ENCODE measurements around the gene ALG6.
"Not testable (repeated sequence)": the region's sequence is repeated elsewhere in the genome, so short reads cannot be mapped to it uniquely, and the experiment has no call there.

The ALG6 gene

DNA sequence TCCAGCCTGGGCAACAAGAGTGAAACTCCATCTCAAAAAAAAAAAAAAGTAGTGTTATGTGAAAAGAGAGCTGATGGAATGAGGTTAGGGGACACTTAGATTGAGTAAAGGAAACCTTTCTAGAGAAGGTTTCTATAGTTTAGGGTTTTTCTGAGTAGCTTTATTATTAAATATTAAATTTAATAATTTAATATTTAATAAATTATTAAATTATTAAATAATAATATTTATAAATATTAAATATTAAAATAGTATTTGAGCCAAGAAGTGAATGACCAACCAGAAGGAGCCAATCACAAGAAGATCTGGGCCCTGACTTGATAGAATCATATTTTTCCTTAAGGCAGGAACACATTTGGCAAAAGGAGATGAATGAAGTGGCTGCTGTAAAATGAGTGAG, 50.7 kb downstream of the ALG6 start:
- DNase-seq: no peak

DNA sequence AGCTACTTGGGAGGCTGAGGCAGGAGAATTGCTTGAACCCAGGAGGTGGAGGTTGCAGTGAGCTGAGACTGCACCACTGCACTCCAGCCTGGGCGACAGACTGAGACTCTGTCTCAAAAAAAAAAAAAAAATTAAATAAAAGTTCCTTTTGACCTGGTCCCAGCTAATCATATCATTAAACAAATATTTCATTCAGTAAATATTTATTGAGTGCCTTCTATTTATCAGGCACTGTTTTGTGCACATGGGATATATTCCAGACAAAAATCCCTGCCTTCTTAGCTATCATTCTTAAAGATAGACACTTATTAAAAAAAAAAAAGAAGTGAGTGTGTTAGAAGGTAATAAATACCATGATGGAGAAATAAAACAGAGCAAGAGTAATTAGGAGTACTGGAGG, 53.3 kb downstream of the ALG6 start:
- DNase-seq: not testable (repeated sequence)

DNA sequence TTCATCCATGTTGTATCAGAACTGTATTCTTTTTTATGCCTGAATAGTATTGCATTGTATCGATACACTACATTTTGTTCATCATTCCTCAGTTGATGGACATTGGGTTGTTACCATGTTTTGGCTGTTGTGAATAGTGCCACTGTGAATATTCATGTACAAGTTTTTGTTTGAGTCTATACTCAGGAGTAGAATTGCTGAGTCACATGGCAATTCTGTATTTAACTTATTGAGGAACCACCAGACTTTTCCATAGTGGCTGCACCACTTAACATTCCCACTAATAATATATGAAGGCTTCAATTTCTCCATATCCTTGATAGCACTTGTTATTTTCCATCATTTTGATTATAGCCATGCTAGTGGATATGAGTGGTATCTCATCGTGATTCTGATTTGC, 56.2 kb downstream of the ALG6 start:
- DNase-seq: no peak

DNA sequence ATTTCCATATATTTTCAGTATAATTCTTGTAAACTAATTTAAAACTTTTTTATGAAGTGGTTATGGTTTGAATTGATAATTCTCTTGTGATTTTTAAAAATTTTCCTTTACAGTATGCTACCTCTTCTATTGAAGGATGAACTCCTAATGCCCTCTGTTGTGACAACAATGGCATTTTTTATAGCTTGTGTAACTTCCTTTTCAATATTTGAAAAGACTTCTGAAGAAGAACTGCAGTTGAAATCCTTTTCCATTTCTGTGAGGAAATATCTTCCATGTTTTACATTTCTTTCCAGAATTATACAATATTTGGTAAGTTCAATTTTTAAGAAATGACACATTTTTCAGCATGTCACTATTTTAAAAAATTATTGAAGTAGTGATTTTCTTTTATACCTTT, 61.4 kb downstream of the ALG6 start:
- DNase-seq: no peak

DNA sequence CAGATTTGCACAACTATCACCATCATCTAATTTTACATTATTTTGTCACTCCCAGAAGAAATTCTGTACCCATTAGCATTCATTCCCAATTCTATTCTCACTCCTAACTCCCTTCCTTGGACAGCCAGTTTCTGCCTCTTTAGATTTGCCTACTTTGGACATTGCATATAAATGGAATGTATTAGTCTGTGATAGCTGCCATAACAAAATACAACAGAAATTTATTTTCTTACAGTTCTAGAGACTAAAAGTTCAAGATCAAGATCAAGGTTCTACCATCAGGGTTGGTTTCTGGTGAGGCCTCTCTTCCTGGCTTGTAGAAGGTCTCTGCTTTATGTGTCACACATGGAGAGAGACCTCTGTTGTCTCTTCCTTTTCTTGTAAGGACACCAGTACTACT, 61.9 kb downstream of the ALG6 start:
- no peak for DNase-seq

DNA sequence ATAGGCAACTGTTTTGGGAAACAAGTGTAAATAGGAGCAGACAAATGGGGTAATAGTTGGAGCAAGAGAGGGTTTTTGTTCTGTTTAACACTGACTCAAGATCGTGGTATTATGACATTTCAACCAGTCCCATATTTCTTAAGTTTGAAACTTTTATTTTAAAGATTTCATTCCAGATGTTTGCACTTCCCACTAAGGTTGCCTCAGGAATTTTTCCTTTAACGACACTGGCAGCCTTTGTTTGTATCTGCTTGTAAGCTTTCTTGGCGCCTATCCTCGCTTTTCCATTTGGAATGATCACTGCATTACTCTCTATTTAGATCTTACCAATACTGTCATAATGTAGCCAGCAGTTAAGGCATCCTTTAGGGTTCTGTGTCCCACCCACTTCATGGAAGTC, 67.7 kb downstream of the ALG6 start:
- no peak for DNase-seq

DNA sequence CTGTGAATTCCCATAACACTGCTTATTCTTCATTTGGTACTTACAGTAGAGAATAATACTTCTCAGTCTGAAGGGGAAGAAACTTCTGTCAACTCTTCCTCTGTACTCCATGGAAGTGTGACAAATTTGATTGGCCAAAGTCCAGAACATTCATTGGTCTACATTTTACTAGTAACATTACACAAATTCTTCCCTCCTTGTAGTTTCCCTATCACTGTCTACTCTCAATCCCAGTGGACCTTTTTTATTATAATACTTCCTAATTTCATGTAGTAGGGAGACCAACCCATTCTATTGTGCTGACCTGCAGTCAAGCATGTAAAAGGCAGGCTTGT, 74.7 kb downstream of the ALG6 start:
- DNase-seq: no peak

DNA sequence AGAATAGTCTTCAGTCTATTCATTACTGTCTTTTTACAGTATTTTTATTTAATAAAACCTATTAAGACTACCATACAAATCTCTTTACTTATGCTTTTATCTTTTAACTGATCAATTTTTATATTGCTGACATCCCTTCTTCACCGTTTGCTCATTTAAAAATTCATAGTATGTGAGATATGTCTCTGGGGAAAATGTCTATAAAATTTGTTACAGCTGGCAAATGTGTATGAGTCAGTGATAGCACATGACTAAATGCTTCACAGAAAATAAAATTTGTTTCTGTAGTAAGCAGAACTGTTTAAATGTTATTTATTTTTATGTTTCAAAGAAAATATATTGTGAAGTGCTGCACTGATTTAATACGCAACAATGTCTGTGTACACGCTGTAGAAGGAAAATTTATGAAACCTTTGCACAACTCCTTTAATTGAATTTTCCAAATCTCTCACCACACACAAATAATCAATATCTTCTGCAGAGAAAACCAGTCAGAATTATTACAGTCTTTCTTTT, 81.4 kb downstream of the ALG6 start:
- DNase-seq: no peak

DNA sequence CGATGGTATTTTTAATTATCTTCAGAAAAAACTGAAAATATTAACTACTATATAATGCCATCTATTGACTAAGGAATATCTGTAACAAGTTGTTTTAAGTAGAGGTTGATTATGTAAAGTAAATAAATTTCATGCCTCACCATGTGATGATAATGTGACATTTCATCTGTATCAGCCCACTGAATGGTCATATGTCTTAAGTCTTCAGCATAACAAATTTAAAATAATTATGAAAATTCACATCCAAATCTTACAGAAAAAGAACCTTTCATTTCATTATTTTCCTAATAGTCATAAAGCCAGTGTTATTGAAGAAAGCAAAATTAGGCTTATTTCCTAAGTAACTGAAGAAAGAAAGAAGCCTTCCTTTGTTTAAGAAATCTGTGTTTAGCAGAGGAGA, 83.0 kb downstream of the ALG6 start:
- no peak for DNase-seq

DNA sequence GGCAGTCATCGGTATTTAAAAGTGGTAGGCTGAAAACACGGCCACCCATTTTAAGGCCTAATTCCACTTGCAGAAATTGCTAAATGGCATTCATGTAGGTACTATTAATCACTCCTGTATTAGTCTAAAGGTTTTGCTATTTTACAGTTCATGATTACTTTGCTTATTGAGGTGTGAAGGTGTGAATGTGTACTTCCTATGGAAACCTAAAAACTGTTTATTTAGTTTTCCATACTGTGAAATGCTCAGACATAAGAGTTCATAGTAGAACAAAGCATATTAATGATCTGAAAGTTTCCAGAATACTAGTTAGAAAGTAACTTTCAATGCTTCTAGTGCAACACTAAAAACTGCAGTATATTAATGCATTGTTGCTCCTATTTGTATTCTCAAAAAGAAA, 85.8 kb downstream of the ALG6 start:
- no peak for DNase-seq

DNA sequence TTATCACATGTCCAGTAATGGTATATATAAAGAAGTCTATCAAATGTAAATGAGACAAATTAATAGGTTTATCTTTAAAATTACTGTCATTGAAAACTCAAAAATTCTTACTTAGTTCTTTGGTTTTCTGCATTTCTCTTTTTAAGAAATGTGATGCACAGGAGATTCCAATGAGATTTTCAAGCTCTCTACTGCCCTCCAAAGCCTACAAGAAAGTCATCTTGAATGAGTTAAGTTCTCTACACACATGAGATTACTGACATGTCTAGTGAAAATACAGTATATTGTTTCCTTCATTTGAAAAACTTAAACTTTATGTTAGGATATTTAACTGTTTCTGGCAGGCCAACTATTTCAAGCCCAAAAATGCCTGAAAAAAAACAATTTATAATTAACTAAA, 86.8 kb downstream of the ALG6 start:
- no peak for DNase-seq

DNA sequence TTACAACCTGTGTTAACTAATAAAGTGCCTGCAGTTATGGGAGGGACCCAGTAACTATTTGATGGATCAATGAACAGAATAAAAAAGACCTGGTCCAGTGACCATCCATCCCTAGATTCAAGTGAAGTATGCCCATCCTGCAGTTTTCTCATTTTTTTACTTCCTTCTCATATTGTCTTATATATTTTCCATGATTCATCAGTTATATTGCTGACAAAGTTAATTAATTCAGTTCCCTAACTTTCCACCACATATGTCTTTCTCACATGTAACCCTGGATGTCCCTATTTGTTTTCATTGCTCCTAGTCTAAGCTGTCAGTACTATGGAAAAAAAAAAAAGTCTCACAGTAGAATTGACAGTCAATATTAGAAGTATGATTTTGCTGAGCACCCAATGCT, 91.3 kb downstream of the ALG6 start:
- DNase-seq: no peak

DNA sequence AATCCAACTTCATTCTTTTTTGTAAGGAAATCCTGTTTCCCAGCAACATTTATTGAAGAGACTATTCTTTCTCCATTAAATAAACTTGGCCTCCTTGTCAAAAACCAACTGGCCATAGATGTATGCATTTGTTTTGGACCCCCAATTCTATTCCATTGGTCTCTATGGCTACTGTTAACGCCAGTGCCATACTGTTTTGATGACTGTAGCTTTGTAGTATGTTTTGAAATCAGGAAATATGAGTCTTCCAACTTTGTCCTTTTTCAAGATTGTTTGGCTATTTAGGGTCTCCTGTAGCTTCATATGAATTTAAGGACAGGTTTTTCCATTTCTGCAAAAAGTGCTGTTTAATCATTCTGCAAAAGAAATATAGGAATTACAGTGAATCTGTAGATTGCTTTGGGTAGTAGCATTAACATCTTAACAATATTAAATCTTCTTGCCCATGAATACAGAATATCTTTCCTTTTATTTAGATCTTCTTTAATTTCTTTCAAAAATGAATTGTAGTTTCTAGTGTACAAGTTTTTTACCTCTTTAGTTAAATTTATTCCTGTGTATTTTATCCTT, 94.3 kb downstream of the ALG6 start:
- DNase-seq: no peak

DNA sequence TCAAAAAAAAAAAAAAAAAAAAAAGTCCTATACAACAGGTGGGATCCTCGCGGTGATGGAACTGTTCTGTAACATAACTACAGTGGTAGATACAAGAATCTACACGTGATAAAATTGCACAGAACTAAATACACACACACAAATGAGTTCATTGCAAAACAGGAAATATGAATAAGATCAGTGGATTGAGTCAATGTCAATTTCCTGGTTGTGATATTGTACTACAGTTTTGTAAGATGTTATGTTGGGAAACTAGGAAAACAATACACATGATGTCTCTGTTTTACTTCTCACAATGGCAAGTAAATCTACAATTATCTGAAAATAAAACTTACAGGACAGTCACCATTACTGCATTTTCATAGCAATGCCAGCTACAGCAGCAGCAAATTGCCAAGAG, 95.8 kb downstream of the ALG6 start:
- no peak for DNase-seq

DNA sequence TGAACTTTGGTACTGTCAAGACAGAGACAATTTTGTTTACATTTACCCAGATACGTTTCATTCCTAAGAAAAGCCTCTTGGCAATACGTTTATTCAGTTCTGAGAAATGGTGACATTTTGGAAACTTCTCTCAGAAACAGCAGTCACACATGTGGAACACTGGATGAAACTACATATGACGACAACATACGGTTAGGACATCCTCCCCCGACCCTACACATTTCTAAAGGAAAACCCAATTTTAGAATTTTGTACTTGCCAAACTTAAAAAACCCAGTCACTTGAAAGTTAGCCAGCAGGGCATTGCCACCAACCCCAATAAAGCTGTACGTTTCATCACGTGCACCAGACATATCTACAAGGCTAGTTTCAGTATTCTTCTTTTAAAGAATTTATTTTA, 98.8 kb downstream of the ALG6 start:
- no peak for DNase-seq

DNA sequence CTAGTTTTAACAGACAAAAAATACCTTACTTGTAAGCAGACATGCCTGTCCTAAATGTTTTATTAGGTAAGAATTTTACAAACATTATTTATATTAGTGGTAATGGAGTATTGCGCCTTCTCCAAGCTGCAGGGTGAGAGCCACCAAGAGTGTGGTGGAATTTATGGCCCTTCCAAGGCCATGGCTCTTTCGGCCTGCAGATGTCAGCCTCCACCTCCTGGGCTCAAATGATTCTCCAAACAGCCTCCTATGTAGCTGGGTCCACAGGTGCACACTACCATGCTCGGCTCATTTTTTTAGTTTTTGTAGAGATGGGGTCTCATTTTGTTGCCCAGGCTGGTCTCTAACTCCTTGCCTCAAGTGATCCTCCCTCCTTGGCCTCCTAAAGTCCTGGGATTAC, 99.3 kb downstream of the ALG6 start:
- no peak for DNase-seq

DNA sequence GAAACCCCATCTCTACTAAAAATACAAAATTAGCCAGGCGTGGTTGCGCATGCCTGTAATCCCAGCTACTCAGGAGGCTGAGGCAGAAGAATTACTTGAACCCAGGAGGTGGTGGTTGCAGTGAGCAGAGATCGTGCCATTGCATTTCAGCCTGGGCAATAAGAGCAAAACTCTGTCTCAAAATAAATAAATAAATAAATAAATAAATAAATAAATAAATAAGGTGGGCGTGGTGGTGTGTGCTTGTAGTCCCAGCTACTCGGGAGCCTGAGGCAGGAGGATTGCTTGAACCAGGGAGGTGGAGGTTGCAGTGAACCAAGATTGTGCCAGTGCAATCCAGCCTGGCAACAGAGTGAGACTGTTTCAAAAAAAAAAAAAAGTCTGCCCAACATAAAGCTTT, 101.3 kb downstream of the ALG6 start:
- not testable (repeated sequence) for DNase-seq

DNA sequence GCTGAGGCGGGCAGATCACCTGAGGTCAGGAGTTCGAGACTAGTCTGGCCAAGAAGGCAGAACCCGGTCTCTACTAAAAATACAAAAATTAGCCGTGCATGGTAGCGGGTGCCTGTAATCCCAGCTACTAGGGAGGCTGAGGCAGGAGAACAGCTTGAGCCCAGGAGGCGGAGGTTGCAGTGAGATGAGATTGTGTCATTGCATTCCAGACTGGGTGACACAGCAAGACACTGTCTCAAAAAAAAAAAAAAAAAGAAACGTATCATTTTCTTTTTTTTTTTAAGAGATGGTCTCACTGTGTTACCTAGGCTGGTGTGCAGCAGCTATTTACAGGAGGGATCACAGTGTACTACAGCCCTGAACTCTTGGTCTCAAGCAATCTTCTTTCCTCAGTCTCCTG, 108.3 kb downstream of the ALG6 start:
- DNase-seq: no peak

DNA sequence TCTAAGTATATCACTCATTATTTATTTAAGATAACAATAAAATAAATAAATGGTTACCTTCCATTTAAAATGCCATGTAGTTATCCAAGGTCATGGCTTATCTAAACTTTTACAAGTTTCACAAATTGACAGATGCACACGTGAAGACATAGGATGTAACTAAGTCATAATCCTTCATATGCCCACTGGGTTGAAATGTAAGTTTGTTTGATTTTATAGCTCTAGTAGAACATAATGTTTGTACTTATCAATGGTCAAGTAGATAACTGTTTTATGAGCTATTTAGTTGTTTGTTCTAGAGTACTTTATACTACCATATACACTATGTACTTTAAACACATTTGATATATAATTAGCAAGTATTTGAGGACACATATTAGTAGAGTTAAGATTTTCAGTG, 112.6 kb downstream of the ALG6 start:
- DNase-seq: no peak

DNA sequence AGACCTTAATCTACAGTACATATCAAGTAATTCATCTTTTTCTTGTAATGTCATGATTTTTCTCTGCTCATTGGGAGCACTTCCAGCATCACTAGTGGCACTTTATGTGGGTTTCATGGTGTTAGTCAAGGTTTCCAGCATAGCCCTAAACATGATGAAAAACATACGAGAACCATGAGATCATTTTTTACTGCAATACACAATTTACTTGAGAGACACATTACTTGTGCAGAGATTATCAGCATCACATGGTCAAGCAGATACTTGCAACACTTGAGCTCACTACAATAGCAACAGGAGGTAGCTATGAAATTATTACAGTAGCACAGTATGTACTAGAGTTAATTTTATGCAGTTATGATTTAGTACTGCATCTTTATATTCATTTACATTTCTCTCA, 119.2 kb downstream of the ALG6 start:
- DNase-seq: no peak

DNA sequence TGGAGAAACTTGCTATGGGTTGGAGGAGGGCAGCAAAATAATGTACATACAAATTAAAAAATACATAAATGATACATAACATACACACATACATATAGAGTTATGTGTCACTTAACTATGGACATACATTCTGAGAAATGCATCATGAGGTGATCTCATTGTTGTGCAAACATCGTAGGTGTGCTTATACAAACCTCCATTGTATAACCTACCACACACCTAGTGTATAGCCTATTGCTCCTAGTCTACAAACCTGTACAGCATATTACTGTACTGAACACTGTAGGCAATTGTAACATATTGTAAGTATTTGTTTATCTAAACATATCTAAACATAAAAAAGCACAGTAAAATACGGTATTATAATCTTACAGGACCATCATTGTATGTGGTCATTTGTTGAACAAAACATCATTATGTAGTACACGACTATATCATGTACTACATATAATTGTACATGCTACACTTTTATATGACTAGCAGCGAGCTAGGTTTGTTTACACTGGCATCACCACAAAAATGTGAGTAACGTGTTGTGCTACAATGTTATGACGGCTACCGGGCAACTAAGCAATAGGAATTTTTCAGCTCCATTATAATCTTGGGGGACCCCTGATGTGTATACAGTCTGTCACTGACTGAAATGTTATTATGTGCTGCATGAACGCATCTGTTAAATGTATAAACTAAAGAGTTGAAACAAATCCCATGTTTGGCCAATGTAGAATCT, 120.1 kb downstream of the ALG6 start:
- DNase-seq: no peak
